Measurements from ENCODE around the gene PTK7.

PTK7 gene

DNA sequence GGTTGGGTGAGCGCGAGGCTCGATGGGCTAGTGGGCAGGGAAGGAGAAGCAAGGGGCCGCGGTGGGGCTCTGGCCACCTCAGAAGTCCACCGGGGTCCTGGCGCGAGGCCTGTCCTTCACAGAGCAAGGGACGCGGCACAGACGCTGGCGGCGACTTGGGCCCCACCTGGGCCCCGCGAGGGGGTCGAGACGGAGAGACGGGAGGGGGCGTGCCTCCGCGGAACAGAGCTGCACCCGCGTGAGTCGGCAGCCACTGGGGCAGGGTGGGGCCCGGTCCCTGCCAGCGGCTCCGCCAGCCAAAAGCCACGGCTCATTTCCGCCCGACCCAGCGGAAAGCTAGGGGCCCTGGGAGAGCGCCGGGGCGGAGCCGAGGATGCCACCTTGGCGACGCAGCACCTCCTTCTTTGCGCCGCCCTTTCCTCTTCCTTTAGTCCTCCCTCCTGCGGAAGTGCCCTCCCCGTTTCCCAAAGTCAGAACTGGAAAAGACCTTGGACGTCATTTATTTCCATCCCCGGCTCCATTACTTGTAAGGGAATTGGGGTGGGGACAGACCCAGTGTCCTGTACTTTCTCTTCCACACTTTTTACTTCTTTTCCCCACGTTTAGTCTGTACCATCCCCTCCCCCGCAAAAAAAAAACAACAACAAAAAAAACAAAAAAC, 22.4 kb upstream of the PTK7 start, which contains the start of gene CUL7:
Gene CUL7, minus strand, starts transcription at position 307 of the 661 bp plus-strand sequence. CDS start 1,063 bp downstream, outside the sequence.
- DNase-seq (ENCODE audit: low read depth) = peak; percentile 86
- H3K4me3 ChIP-seq (ENCODE audit: low read depth, low read length) = peak within 1 kb of the TSS; percentile 94
- TF ChIP-seq, protein P1, sequence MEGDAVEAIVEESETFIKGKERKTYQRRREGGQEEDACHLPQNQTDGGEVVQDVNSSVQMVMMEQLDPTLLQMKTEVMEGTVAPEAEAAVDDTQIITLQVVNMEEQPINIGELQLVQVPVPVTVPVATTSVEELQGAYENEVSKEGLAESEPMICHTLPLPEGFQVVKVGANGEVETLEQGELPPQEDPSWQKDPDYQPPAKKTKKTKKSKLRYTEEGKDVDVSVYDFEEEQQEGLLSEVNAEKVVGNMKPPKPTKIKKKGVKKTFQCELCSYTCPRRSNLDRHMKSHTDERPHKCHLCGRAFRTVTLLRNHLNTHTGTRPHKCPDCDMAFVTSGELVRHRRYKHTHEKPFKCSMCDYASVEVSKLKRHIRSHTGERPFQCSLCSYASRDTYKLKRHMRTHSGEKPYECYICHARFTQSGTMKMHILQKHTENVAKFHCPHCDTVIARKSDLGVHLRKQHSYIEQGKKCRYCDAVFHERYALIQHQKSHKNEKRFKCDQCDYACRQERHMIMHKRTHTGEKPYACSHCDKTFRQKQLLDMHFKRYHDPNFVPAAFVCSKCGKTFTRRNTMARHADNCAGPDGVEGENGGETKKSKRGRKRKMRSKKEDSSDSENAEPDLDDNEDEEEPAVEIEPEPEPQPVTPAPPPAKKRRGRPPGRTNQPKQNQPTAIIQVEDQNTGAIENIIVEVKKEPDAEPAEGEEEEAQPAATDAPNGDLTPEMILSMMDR (IDR thresholded peaks at IDR 0.05; ENCODE audit: control insufficient read depth, extremely low read depth, insufficient read depth) = no peak

DNA sequence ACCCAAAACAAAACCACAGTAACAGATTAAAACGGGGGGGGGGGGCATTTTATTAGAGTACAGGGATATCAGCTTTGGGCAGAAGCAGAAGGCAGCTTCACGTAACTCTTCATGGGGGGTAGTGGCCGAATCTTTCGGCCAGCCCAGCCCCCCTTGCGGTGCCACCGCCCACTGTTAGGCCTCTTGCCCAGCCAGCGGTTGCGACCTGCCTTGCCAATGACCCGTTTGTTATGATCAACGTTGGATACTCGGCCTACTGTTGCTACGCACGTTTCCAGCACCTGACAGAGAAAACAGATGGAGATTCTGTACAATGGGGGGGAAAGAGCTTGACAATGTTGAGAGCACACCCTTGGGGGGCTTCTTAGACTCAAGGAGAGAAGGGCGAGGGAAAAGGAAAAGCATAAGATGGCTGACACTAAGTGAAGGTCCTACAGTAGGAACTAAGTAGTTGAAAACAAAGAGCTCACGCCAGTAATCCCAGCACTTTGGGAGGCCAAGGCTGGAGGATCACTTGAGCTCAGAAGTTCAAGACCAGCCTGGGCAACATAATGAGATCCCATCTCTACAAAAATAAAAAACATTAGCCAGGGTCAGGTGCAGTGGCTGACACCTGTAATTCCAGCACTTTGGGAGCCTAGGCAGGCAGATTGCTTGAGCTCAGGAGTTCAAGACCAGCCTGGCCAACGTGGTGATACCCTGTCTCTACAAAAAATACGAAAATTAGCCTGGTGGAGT, 21.7 kb upstream of the PTK7 start:
- peak overlapping the region; percentile 94 for H3K4me3 ChIP-seq (ENCODE audit: low read depth, low read length)
- no peak for DNase-seq (ENCODE audit: low read depth)
- TF ChIP-seq, protein P1 (IDR thresholded peaks at IDR 0.05; ENCODE audit: control insufficient read depth, extremely low read depth, insufficient read depth) = no peak

DNA sequence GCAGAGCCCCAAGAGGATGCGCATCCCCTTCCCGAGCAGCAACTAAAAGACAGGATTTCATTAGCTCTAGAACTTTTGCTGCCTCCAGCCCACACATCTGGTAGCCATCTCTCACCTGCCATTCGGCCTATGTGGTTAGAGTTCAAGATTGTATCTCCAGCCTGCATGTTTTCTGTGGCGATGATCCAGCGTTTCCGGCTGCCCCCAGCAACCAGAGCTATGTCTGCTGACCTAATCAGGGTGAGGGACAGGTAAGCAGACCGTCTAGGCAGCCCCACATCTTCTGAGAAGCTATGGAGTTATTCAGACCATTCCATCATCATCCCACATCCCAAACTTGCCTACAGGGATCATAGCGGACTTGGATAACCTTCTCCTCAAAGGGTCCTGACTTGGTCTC, 20.1 kb upstream of the PTK7 start:
- no peak overlapping the region for H3K4me3 ChIP-seq (ENCODE audit: low read depth, low read length)
- TF ChIP-seq, protein P1 (IDR thresholded peaks at IDR 0.05; ENCODE audit: control insufficient read depth, extremely low read depth, insufficient read depth) = no peak
- no peak for DNase-seq (ENCODE audit: low read depth)

DNA sequence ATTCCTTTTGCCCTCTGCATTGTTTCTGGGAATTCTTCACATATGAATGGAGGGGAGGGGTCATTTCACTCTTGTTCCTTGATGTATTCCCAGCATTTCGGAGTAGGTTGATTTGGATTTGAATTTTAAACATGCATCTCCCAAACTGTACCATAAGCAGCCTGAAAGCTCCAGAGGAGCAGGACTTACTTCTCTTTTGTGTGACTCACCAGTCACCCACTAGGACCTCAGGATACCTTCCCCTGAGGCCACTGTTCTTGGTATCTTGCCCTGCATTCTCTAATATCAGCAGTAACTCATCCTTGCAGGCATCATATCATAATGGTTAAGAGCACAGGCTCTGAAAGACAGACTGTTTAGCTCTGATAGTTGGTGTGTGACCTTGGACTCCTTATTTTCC, 17.6 kb upstream of the PTK7 start:
- TF ChIP-seq, protein P1 (IDR thresholded peaks at IDR 0.05; ENCODE audit: control insufficient read depth, extremely low read depth, insufficient read depth) = no peak
- DNase-seq (ENCODE audit: low read depth) = no peak
- peak overlapping the region; percentile 78 for H3K4me3 ChIP-seq (ENCODE audit: low read depth, low read length)

DNA sequence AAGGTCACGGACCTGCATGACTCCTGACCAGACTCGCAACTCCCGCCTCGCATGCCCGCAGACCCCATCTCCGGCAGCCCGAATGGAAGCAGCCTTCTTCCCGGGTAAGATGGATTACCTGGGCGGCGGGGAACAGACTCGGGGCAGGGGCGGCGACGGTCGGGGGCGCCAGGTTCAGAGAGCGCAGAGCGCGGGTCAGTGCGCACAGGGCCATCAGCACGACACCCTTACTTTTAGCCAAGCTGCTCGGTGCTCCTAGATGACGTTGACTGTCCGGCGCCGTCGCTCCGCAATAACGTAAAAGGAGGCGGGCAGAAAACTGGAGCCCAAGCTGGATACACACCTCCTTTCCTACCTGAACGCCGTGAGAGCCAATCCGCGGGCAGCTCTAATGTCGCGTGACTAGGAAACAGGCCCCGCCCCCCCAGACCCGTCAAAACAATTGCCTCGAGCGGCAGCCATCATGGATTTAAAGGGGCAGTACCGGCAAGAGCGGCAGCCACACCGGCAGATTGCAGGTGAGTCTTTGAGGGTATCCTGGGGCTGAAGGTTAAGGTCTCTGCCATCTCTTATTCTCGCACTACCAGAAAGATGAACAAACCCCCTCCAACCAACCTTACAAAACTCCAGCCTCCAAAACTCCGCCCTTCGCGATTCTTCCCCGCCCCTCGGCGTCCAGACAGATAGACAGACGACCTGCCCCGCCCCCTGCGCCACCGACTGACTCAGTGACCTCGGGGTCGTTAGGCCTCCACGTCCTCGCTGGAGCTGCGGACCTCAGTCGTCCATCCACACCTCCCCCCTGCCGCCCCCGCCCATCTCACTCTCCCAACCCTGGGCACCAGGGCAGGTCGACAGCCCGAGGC, 16.7 kb upstream of the PTK7 start, which contains the start of the genes KLC4 and MRPL2:
Gene KLC4, plus strand, starts transcription at position 464 of the 866 bp plus-strand sequence. CDS start 1,705 bp downstream, outside the sequence.
Gene MRPL2, minus strand, starts transcription at position 267 of the 866 bp plus-strand sequence. Its CDS starts 53 bp downstream, at position 214.
- H3K4me3 ChIP-seq (ENCODE audit: low read depth, low read length) = peak within 1 kb of the TSS; percentile 78
- TF ChIP-seq, protein P1 (IDR thresholded peaks at IDR 0.05; ENCODE audit: control insufficient read depth, extremely low read depth, insufficient read depth) = no peak
- DNase-seq (ENCODE audit: low read depth) = peak; percentile 95

DNA sequence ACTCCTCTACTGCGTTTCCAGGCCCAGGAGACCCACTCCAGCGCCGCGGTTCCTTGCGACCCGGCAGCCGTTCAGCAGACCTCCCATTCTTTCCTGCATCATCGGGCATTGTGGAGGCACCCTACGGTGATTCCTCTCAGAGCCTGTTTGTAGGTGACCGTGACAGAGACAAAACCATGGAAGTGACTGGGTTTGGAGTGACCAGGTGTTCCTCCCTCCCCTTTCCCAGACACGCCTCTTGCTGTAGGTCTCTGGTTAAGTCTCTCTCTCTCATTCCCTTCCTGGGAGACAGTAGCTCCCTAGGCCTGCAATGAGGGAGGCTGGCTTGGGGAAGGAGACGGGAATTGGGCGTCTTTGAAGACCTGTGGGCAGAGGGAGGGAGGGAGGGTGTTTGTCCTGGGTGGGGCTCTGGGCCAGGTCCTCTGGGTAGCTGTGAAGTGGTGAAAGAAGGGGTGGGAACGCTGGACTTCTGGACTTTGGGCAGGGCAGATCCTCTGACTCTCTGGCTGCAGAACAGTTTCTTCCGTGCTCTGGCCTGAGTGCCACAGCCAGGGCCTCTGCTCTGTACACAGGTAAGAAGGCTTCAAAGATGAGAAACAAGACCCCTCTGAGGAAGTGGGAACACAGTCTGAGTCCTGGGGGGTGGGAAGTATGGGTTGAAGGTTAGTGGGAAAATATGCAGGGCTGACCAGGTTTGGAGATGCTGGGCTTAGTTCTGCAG, 15.9 kb upstream of the PTK7 start:
- TF ChIP-seq, protein P1 (IDR thresholded peaks at IDR 0.05; ENCODE audit: control insufficient read depth, extremely low read depth, insufficient read depth) = no peak
- peak; percentile 35 for DNase-seq (ENCODE audit: low read depth)

More for the DNA sequence above, 15.9 kb upstream of the PTK7 start:
- H3K4me3 ChIP-seq (ENCODE audit: low read depth, low read length) = peak overlapping the region; percentile 78

All from LNCaP clone FGC (cell line).